ENCODE data around the gene SEMA5B.

SEMA5B gene

GRCh38 chr3:122973893-122974615, 53.5 kb downstream of the SEMA5B start:
- DNase-seq = no peak
- TF ChIP-seq GATA1 (IDR thresholded peaks at IDR 0.05; ENCODE audit: low read depth, low read length) (no peak), POLR2A (IDR thresholded peaks at IDR 0.05; ENCODE audit: low read length) (no peak)

- no peak for TF ChIP-seq GATA1 (IDR thresholded peaks at IDR 0.05; ENCODE audit: low read depth, low read length)
- TF ChIP-seq POLR2A (IDR thresholded peaks at IDR 0.05; ENCODE audit: low read length) = no peak
- no peak for DNase-seq
These were observed 55.4 kb downstream of the SEMA5B start for GRCh38 chr3:122972141-122972540.

- DNase-seq = no peak
- TF ChIP-seq POLR2A (IDR thresholded peaks at IDR 0.05; ENCODE audit: low read length) = no peak
- TF ChIP-seq GATA1 (IDR thresholded peaks at IDR 0.05; ENCODE audit: low read depth, low read length) = no peak
These were observed 57.7 kb downstream of the SEMA5B start for GRCh38 chr3:122969585-122970469.

- no peak for TF ChIP-seq POLR2A (IDR thresholded peaks at IDR 0.05; ENCODE audit: low read length)
- TF ChIP-seq GATA1 (IDR thresholded peaks at IDR 0.05; ENCODE audit: low read depth, low read length) = no peak
- no peak for DNase-seq
These were observed 59.8 kb downstream of the SEMA5B start for GRCh38 chr3:122967765-122968164.

GRCh38 chr3:122967356-122967755, 60.2 kb downstream of the SEMA5B start:
- TF ChIP-seq GATA1 (IDR thresholded peaks at IDR 0.05; ENCODE audit: low read depth, low read length) = no peak
- DNase-seq = no peak

- TF ChIP-seq POLR2A (IDR thresholded peaks at IDR 0.05; ENCODE audit: low read length) = no peak
- no peak for TF ChIP-seq GATA1 (IDR thresholded peaks at IDR 0.05; ENCODE audit: low read depth, low read length)
- no peak for DNase-seq
These were observed 61.5 kb downstream of the SEMA5B start for GRCh38 chr3:122966045-122966444.

- no peak for TF ChIP-seq GATA1 (IDR thresholded peaks at IDR 0.05; ENCODE audit: low read depth, low read length)
- no peak for TF ChIP-seq POLR2A (IDR thresholded peaks at IDR 0.05; ENCODE audit: low read length)
- no peak for DNase-seq
These were observed 62.8 kb downstream of the SEMA5B start for GRCh38 chr3:122964811-122965210.

- no peak for DNase-seq
- TF ChIP-seq GATA1 (IDR thresholded peaks at IDR 0.05; ENCODE audit: low read depth, low read length) (no peak), POLR2A (IDR thresholded peaks at IDR 0.05; ENCODE audit: low read length) (no peak)
These were observed 65.4 kb downstream of the SEMA5B start for GRCh38 chr3:122962149-122962548.

GRCh38 chr3:122961146-122961545, 66.4 kb downstream of the SEMA5B start:
- DNase-seq = no peak
- TF ChIP-seq POLR2A (IDR thresholded peaks at IDR 0.05; ENCODE audit: low read length) (no peak), GATA1 (IDR thresholded peaks at IDR 0.05; ENCODE audit: low read depth, low read length) (no peak)

GRCh38 chr3:122960652-122961051, 66.9 kb downstream of the SEMA5B start:
- TF ChIP-seq POLR2A (IDR thresholded peaks at IDR 0.05; ENCODE audit: low read length) (no peak), GATA1 (IDR thresholded peaks at IDR 0.05; ENCODE audit: low read depth, low read length) (no peak)

GRCh38 chr3:122959339-122959738, 68.2 kb downstream of the SEMA5B start:
- no peak for TF ChIP-seq GATA1 (IDR thresholded peaks at IDR 0.05; ENCODE audit: low read depth, low read length)
- TF ChIP-seq POLR2A (IDR thresholded peaks at IDR 0.05; ENCODE audit: low read length) = no peak
- DNase-seq = no peak

More at GRCh38 chr3:122960652-122961051, 66.9 kb downstream of the SEMA5B start:
- DNase-seq = no peak

GRCh38 chr3:122957707-122958689, 69.6 kb downstream of the SEMA5B start:
- DNase-seq = no peak
- no peak for TF ChIP-seq POLR2A (IDR thresholded peaks at IDR 0.05; ENCODE audit: low read length)
- TF ChIP-seq GATA1 (IDR thresholded peaks at IDR 0.05; ENCODE audit: low read depth, low read length) = no peak

GRCh38 chr3:122956693-122957455, 70.7 kb downstream of the SEMA5B start:
- DNase-seq = no peak
- TF ChIP-seq POLR2A (IDR thresholded peaks at IDR 0.05; ENCODE audit: low read length) (no peak), GATA1 (IDR thresholded peaks at IDR 0.05; ENCODE audit: low read depth, low read length) (no peak)

All from erythroblast (primary cell).